Peyer's patch (tissue), 4 donors: ENCODE measurements around the gene SPON2.

ENCODE experiments used
- CTCF ChIP-seq, 6 experiments: fragments of 450-650 bp in 4 of 6; fragments of 200-600 bp in 2 of 6; sonication (generic) in 1 of 6; IDR thresholded peaks; one replicate each; pipeline ENCODE4 v1.5.1; 2017 to 2019; ENCODE audit warnings: antibody characterized with exemption in 6 of 6, mild to moderate bottlenecking in 3 of 6, moderate library complexity in 1 of 6
- POLR2A ChIP-seq, 2 donors: fragments of 450-650 bp; IDR thresholded peaks; one replicate each; pipeline ENCODE4 v1.5.1; 2017; ENCODE audit warnings: antibody characterized with exemption in 2 of 2, mild to moderate bottlenecking in 2 of 2, moderate library complexity in 2 of 2

DNA sequence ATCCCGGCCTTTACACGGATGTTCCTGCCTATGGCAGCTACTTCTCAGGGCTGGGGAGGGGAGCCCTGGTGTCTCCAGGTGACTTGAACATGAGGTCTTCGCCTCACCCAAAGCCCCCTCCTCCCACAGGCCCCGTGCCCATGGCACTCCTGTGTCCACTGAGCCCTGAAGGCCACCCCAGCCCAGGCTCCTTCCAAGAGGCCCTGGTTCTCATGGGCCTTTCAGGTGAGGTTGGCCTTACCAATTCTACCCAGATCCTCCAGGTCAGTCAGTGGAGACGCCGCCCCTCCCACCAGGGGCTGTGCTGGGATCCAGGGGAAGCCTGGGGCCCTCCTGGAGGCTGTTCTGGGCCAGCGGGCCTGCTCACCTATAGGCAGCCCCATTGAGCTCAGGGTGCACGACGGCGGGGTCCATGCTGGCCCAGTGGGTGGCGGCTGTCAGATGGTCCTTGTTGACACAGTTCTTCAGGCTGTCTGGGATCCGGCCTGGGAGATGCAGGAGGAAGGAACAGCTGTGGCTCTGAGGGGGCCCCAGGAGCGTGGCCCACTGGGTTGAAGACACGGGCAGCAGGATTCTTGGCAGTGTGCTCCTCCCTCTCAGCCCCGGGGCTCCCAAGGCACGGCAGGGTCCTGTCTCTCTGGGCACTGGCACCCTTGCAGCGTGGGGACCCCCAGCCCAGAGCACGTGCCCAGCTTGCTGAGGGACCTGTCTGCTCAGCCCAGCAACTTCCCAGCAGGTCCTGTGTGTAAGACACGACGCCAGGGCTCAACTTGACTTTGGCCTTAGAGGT lies 40.4 kb upstream of the SPON2 start:
- TF ChIP-seq CTCF (IDR thresholded peaks at IDR 0.05) (no peak), POLR2A (IDR thresholded peaks at IDR 0.05) (no peak)
